GM13977 (cell line): ENCODE data around the gene ACSS2.

Source experiments
- DNase-seq: peaks from one replicate; pipeline ENCODE4 v3.0.0; 2012; ENCODE audit warnings: low spot score
- in situ Hi-C: fragments of 300-500 bp; cut with MboI; formaldehyde crosslinking; loops from one replicate; pipeline ENCODE4 v1.12.0; 2022; ENCODE audit warnings: low sequenced_read_pairs, low pct_unique_long_range_greater_than_20kb, mixed read lengths, inconsistent platforms; ENCODE audit not compliant: unreplicated experiment
- TF ChIP-seq, protein P1 (sequence below): IDR thresholded peaks from 2 replicates; pipeline ENCODE4 v1.5.1; 2012; ENCODE audit warnings: mild to moderate bottlenecking, control low read depth; ENCODE audit not compliant: insufficient read depth; ENCODE audit errors: extremely low read depth, missing control alignments

The ACSS2 gene

DNA sequence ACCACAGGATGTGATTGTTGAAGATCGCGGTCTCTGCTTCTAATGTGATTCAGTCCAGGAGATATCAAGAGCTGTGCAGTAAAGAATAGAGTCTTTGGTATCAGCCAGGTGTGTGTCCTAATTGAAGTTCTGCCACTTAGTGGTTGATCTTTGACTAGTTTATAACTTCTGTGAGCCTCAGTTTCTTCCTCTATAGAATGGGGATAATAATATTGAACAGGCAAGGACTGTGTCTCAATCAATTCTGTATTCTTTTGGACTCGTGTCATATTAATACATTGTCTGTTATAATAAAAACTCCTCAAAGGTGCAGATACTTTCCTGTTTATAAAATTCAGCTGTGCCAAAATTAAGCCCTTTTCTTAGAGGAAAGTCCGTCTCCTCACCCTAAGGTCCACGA, 27.8 kb upstream of the ACSS2 start:
- no peak for DNase-seq
- TF ChIP-seq, protein P1, sequence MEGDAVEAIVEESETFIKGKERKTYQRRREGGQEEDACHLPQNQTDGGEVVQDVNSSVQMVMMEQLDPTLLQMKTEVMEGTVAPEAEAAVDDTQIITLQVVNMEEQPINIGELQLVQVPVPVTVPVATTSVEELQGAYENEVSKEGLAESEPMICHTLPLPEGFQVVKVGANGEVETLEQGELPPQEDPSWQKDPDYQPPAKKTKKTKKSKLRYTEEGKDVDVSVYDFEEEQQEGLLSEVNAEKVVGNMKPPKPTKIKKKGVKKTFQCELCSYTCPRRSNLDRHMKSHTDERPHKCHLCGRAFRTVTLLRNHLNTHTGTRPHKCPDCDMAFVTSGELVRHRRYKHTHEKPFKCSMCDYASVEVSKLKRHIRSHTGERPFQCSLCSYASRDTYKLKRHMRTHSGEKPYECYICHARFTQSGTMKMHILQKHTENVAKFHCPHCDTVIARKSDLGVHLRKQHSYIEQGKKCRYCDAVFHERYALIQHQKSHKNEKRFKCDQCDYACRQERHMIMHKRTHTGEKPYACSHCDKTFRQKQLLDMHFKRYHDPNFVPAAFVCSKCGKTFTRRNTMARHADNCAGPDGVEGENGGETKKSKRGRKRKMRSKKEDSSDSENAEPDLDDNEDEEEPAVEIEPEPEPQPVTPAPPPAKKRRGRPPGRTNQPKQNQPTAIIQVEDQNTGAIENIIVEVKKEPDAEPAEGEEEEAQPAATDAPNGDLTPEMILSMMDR = no peak
- in situ Hi-C loops = no loop called here

GRCh38 chr20:34849778-34850177, 26.6 kb upstream of the ACSS2 start:
- in situ Hi-C loops = loop anchor here (25.0 kb wide), 1 partner anchor 363 kb away; no protein-coding TSS in a partner anchor
- DNase-seq = no peak
- TF ChIP-seq, protein P1 = no peak

DNA sequence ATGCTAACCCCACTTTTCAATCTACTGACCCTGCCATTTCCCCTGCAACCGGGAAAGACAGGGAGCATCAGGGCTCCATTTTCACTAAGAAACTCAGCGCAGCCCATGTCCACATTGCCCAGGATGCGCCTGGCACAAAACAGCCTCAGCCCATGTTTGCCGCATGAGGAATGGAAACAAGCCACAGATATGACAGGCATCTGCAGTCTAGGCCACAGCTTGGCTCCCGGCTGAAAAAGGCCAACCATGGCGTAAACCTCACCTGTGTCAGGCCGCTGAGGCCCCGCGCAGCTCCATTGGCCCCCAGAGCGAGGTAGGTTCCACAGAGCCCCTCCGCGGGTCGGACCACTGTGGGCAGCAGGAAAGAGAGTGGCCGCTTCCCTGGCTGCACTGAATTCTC, 25.4 kb upstream of the ACSS2 start:
- in situ Hi-C loops = loop anchor here (25.0 kb wide), 1 partner anchor 361 kb away; no protein-coding TSS in a partner anchor
- DNase-seq = no peak
- TF ChIP-seq, protein P1 = no peak

GRCh38 chr20:34852298-34852697, 24.1 kb upstream of the ACSS2 start:
- TF ChIP-seq, protein P1 = no peak
- DNase-seq = no peak
- in situ Hi-C loops = loop anchor here (25.0 kb wide), 1 partner anchor 360 kb away; no protein-coding TSS in a partner anchor

DNA sequence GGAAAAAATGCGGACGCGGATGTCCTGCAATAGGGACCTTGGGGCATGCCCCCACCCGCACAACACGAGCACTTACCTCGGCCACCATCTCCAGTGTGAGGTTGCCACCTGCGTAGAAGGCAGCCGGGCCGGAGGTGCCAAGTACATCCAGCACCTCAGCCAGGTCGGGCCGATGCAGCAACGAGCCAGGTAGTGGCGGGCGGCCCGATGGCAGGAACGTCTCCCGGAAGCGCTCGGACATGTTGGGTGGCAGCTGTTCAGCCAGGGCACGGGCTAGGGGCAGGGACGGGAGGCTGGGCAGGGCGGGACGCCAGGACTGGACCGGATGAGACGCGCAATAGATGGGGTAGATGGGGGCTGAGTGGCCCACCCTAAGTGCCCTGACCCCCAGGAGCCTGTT, 17.0 kb upstream of the ACSS2 start:
- DNase-seq = no peak
- TF ChIP-seq, protein P1 = no peak
- in situ Hi-C loops = loop anchor here (25.0 kb wide), 1 partner anchor 353 kb away; no protein-coding TSS in a partner anchor

DNA sequence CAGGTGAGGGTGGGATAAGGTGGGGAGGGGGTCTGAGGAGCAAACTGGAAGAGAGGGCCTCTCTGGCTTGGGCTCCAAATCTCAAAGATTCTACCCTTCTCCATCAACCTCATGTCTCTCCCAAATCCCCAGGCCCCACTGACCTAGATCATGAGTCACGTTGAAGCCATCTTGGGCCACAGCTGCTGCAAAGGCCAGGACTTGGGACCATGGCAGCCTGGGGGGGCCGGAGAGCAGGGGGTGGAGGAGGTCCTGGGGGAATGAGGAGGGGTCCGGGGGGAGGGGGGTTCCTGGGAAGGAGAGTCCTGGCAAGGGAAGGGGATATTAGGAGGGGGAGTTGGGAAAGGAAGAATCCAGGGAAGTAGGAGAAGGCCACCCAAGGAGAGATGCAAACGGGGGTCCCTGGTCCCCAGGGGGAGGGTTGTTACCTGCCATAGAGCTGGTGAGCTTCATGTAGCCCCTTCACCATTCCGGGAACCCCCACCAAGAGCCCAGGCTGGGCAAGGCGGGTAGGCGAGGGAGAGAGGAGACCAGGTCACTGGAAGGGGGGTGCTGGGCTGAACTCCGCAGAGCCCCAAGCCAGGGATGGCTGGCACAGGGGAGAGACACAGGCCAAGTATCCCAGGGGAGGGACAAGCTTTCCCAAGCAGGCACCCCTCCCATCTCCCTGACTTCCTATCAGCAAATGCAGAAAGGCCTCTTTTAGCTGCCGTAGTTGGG, 16.4 kb upstream of the ACSS2 start:
- in situ Hi-C loops = loop anchor here (25.0 kb wide), 1 partner anchor 352 kb away; no protein-coding TSS in a partner anchor
- TF ChIP-seq, protein P1 = no peak
- DNase-seq = peak; percentile 18
